GM19193 (cell line): ENCODE data around the gene TXLNB.

Experiments
- POLR2A ChIP-seq: IDR thresholded peaks from 4 replicates; pipeline ENCODE4 v1.6.1; 2011; ENCODE audit not compliant: insufficient read depth, insufficient read length; ENCODE audit errors: extremely low read depth

The TXLNB gene

GRCh38 chr6:139291813-139292619, at the start of gene TXLNB:
TXLNB (minus strand) TSS chr6:139291998; CDS start chr6:139288899, 3,099 bp downstream.
- peak; percentile 49 for TF ChIP-seq POLR2A

GRCh38 chr6:139341060-139341459, 49.3 kb upstream of the TXLNB start:
- no peak for TF ChIP-seq POLR2A

- no peak for TF ChIP-seq POLR2A
Measured at GRCh38 chr6:139338795-139339194, 47.0 kb upstream of the TXLNB start.

GRCh38 chr6:139337830-139338229, 46.0 kb upstream of the TXLNB start:
- no peak for TF ChIP-seq POLR2A

- no peak for TF ChIP-seq POLR2A
Measured at GRCh38 chr6:139337001-139337400, 45.2 kb upstream of the TXLNB start.

GRCh38 chr6:139336488-139336887, 44.7 kb upstream of the TXLNB start:
- no peak for TF ChIP-seq POLR2A

GRCh38 chr6:139335447-139336210, 43.8 kb upstream of the TXLNB start:
- TF ChIP-seq POLR2A = no peak

GRCh38 chr6:139334806-139335446, 43.1 kb upstream of the TXLNB start:
- TF ChIP-seq POLR2A = no peak

GRCh38 chr6:139330826-139331500, 39.2 kb upstream of the TXLNB start:
- no peak for TF ChIP-seq POLR2A

- TF ChIP-seq POLR2A = no peak
Measured at GRCh38 chr6:139330306-139330705, 38.5 kb upstream of the TXLNB start.

GRCh38 chr6:139329224-139329623, 37.4 kb upstream of the TXLNB start:
- no peak for TF ChIP-seq POLR2A

GRCh38 chr6:139327038-139327437, 35.2 kb upstream of the TXLNB start:
- TF ChIP-seq POLR2A = no peak

- no peak for TF ChIP-seq POLR2A
Measured at GRCh38 chr6:139325686-139326085, 33.9 kb upstream of the TXLNB start.

GRCh38 chr6:139325125-139325524, 33.3 kb upstream of the TXLNB start:
- TF ChIP-seq POLR2A = no peak

GRCh38 chr6:139324301-139324555, 32.4 kb upstream of the TXLNB start:
- TF ChIP-seq POLR2A = no peak

- TF ChIP-seq POLR2A = no peak
Measured at GRCh38 chr6:139323511-139324300, 31.9 kb upstream of the TXLNB start.
